GM23248 (cell line): ENCODE measurements around the gene OPHN1. TPM values are rescaled to one million over a fixed set of nuclear protein-coding genes. Genes with fewer than 3 reads are reported as not detected.
A peak's percentile ranks its signal among the peaks of the same experiment; 100 is the strongest.
"Not testable (repeated sequence)": the region's sequence is repeated elsewhere in the genome, so short reads cannot be mapped to it uniquely, and the experiment has no call there.

Experiments used
- DNase-seq: peaks from one replicate; pipeline ENCODE4 v3.0.0-alpha.2; 2015
- H2AFZ ChIP-seq: fragments of 200-600 bp; sonication (generic); 2 replicates; pipeline ENCODE4 v1.6.1; 2016; ENCODE audit warnings: antibody characterized with exemption
- H3F3A ChIP-seq: fragments of 200-600 bp; sonication (generic); 2 replicates; pipeline ENCODE4 v1.6.1; 2016; ENCODE audit warnings: mild to moderate bottlenecking, antibody characterized with exemption, mixed run types; ENCODE audit not compliant: insufficient read depth
- H3K27ac ChIP-seq: fragments of 200-600 bp; sonication (generic); 2 replicates; pipeline ENCODE4 v1.5.1; 2016; ENCODE audit warnings: mild to moderate bottlenecking
- H3K27me3 ChIP-seq: fragments of 200-600 bp; sonication (generic); replicated peaks from 2 replicates; pipeline ENCODE4 v1.6.1; 2016; ENCODE audit warnings: mild to moderate bottlenecking; ENCODE audit not compliant: insufficient read depth
- H3K36me3 ChIP-seq: fragments of 200-600 bp; sonication (generic); 2 replicates; pipeline ENCODE4 v1.6.1; 2016; ENCODE audit warnings: low read depth, mild to moderate bottlenecking
- H3K4me1 ChIP-seq: fragments of 200-600 bp; sonication (generic); 2 replicates; pipeline ENCODE4 v1.6.1; 2016; ENCODE audit warnings: mild to moderate bottlenecking; ENCODE audit not compliant: insufficient read depth
- H3K4me2 ChIP-seq: fragments of 200-600 bp; sonication (generic); one replicate; pipeline ENCODE4 v1.6.1; 2016; ENCODE audit warnings: mild to moderate bottlenecking; ENCODE audit not compliant: unreplicated experiment
- H3K4me3 ChIP-seq: fragments of 200-600 bp; sonication (generic); 2 replicates; pipeline ENCODE4 v1.5.1; 2016; ENCODE audit warnings: mild to moderate bottlenecking
- H3K79me2 ChIP-seq: fragments of 200-600 bp; sonication (generic); 2 replicates; pipeline ENCODE4 v1.6.1; 2016; ENCODE audit warnings: mild to moderate bottlenecking; ENCODE audit not compliant: insufficient read depth
- H3K9ac ChIP-seq: fragments of 200-600 bp; sonication (generic); 2 replicates; pipeline ENCODE4 v1.6.1; 2016; ENCODE audit warnings: mild to moderate bottlenecking
- H3K9me2 ChIP-seq: fragments of 200-600 bp; sonication (generic); 2 replicates; pipeline ENCODE4 v1.6.1; 2016; ENCODE audit warnings: mixed run types, mild to moderate bottlenecking, moderate library complexity; ENCODE audit not compliant: insufficient read depth
- H3K9me3 ChIP-seq: fragments of 200-600 bp; sonication (generic); one replicate; pipeline ENCODE4 v1.6.1; 2017; ENCODE audit warnings: low read depth
- H4K20me1 ChIP-seq: fragments of 200-600 bp; sonication (generic); 2 replicates; pipeline ENCODE4 v1.6.0; 2016; ENCODE audit not compliant: insufficient read depth
- EZH2 ChIP-seq: fragments of 200-600 bp; sonication (generic); IDR thresholded peaks from 2 replicates; pipeline ENCODE4 v1.6.1; 2018; ENCODE audit warnings: antibody characterized with exemption, mild to moderate bottlenecking; ENCODE audit not compliant: insufficient read depth, poor library complexity, severe bottlenecking
- EZH2phosphoT487 ChIP-seq: fragments of 200-600 bp; sonication (generic); IDR thresholded peaks from 2 replicates; pipeline ENCODE4 v1.6.1; 2018; ENCODE audit warnings: antibody characterized with exemption, moderate library complexity, mild to moderate bottlenecking, low read depth; ENCODE audit not compliant: insufficient read depth
- WGBS, 2 experiments: methylation state at CpG; one replicate each; pipeline ENCODE4 v1.1.6; 2015 to 2017; ENCODE audit warnings: low lambda C conversion rate in 2 of 2, low coverage in 1 of 2; ENCODE audit errors: missing lambda C conversion rate in 2 of 2; 5-methylcytosine and 5-hydroxymethylcytosine counted together
- in situ Hi-C: fragments of 300-500 bp; cut with MboI; formaldehyde crosslinking; loops from 2 replicates; pipeline ENCODE4 v1.15.0; 2020
- polyA plus RNA-seq: library from polyadenylated mRNA; unstranded; fragments of >200 nt; fragmentation: Nextera tagmentation; extraction: Ambion mirVana; gene quantifications from 2 replicates; pipeline ENCODE4 v1.2.1, GENCODE V29; 2016
- total RNA-seq: library from RNA; depleted of rRNA; stranded (reverse); fragments of >200 nt; shearing (Covaris generic); gene quantifications from 2 replicates; pipeline ENCODE4 v1.2.3, GENCODE V29; 2014

OPHN1 gene
- total and polyA plus RNA-seq, 2 experiments from 2014 or later = 4.3 to 4.5 TPM

GRCh38 chrX:68079961-68080360 lies 353.3 kb downstream of the OPHN1 start:
- Histone ChIP-seq H3K27me3 (no peaks in the 10 kb centered on the region), H3K4me2 (no peak overlapping the region), H4K20me1 (no peaks in the 10 kb centered on the region), H2AFZ (no peak overlapping the region), H3K79me2 (no peaks in the 10 kb centered on the region), H3K4me3 (no peak overlapping the region), H3K9me2 (no peaks in the 10 kb centered on the region), H3K4me1 (peaks cover 22% of the 10 kb centered on the region), H3K27ac (no peak overlapping the region), H3K9me3 (no peaks in the 10 kb centered on the region), H3F3A (peaks cover under 1% of the 10 kb centered on the region), H3K9ac (no peak overlapping the region), H3K36me3 (no peaks in the 10 kb centered on the region)
- peak; percentile 37 for DNase-seq
- TF ChIP-seq EZH2 = no peak
- TF ChIP-seq EZH2phosphoT487 = no peak
- in situ Hi-C loops = no loop called here
- 8 to 14% methylated on average over 1 of the region's 1 CpG for WGBS, 2 experiments

GRCh38 chrX:68078801-68079200 lies 354.5 kb downstream of the OPHN1 start:
- H4K20me1 ChIP-seq, H3K4me3 ChIP-seq, H3K27me3 ChIP-seq, H3F3A ChIP-seq, H3K36me3 ChIP-seq, H3K79me2 ChIP-seq, H3K27ac ChIP-seq, H3K9me2 ChIP-seq, H3K9ac ChIP-seq, H3K4me2 ChIP-seq, H2AFZ ChIP-seq, H3K9me3 ChIP-seq, DNase-seq, in situ Hi-C loops: not testable (repeated sequence)
- H3K4me1 ChIP-seq = peaks cover 14% of the 10 kb centered on the region; the same call in 1 of the 2 replicates

GRCh38 chrX:68077378-68077777 lies 355.9 kb downstream of the OPHN1 start:
- in situ Hi-C loops = no loop called here
- H3K4me1 ChIP-seq = peaks cover 10% of the 10 kb centered on the region; the same call in 1 of the 2 replicates

GRCh38 chrX:68072041-68072440 lies 361.3 kb downstream of the OPHN1 start:
- no peaks in the 10 kb centered on the region for H3K4me1 ChIP-seq
- H3K27me3 ChIP-seq = no peaks in the 10 kb centered on the region
- no peaks in the 10 kb centered on the region for H3K9me2 ChIP-seq
- no peak for DNase-seq
- H3K9me3 ChIP-seq = no peaks in the 10 kb centered on the region
- TF ChIP-seq EZH2 = no peak
- no peak for TF ChIP-seq EZH2phosphoT487
- H3K4me2 ChIP-seq = no peak overlapping the region
- H3K27ac ChIP-seq = no peak overlapping the region
- no peak overlapping the region for H3K9ac ChIP-seq
- in situ Hi-C loops = no loop called here
- no peaks in the 10 kb centered on the region for H3K79me2 ChIP-seq
- no peaks in the 10 kb centered on the region for H3K36me3 ChIP-seq
- H4K20me1 ChIP-seq = no peaks in the 10 kb centered on the region
- no peak overlapping the region for H2AFZ ChIP-seq
- H3F3A ChIP-seq = no peaks in the 10 kb centered on the region
- no peak overlapping the region for H3K4me3 ChIP-seq

More at GRCh38 chrX:68077378-68077777, 355.9 kb downstream of the OPHN1 start:
- DNase-seq = no peak
- no peaks in the 10 kb centered on the region for H4K20me1 ChIP-seq
- no peaks in the 10 kb centered on the region for H3K9me2 ChIP-seq
- H3K9me3 ChIP-seq = no peaks in the 10 kb centered on the region
- H3K4me3 ChIP-seq = no peak overlapping the region
- H3K79me2 ChIP-seq = no peaks in the 10 kb centered on the region
- TF ChIP-seq EZH2phosphoT487 (no peak), EZH2 (no peak)
- H3K9ac ChIP-seq = no peak overlapping the region
- H3F3A ChIP-seq = no peaks in the 10 kb centered on the region; the same call in 1 of the 2 replicates
- no peaks in the 10 kb centered on the region for H3K36me3 ChIP-seq
- no peak overlapping the region for H2AFZ ChIP-seq
- H3K27ac ChIP-seq = no peak overlapping the region
- H3K4me2 ChIP-seq = no peak overlapping the region
- H3K27me3 ChIP-seq = no peaks in the 10 kb centered on the region

- H4K20me1 ChIP-seq, H3K4me1 ChIP-seq, in situ Hi-C loops, H3K9me2 ChIP-seq, H3K36me3 ChIP-seq, H3K27ac ChIP-seq, H3F3A ChIP-seq, H3K4me2 ChIP-seq, H3K79me2 ChIP-seq, DNase-seq, H3K27me3 ChIP-seq, H3K9ac ChIP-seq, H3K4me3 ChIP-seq, H3K9me3 ChIP-seq, H2AFZ ChIP-seq: not testable (repeated sequence)
- WGBS, 2 experiments = 93 to 96% methylated on average over 2 of the region's 2 CpGs
These were observed 363.2 kb downstream of the OPHN1 start for GRCh38 chrX:68070119-68070518.
